Measurements from ENCODE around the gene OTX2.

OTX2 gene

GRCh38 chr14:56812364-56813141 lies 2.3 kb upstream of the OTX2 start:
- no peak for DNase-seq (ENCODE audit: low read depth)

GRCh38 chr14:56811593-56812363 lies 1.5 kb upstream of the OTX2 start:
- no peak for DNase-seq (ENCODE audit: low read depth)

DNA sequence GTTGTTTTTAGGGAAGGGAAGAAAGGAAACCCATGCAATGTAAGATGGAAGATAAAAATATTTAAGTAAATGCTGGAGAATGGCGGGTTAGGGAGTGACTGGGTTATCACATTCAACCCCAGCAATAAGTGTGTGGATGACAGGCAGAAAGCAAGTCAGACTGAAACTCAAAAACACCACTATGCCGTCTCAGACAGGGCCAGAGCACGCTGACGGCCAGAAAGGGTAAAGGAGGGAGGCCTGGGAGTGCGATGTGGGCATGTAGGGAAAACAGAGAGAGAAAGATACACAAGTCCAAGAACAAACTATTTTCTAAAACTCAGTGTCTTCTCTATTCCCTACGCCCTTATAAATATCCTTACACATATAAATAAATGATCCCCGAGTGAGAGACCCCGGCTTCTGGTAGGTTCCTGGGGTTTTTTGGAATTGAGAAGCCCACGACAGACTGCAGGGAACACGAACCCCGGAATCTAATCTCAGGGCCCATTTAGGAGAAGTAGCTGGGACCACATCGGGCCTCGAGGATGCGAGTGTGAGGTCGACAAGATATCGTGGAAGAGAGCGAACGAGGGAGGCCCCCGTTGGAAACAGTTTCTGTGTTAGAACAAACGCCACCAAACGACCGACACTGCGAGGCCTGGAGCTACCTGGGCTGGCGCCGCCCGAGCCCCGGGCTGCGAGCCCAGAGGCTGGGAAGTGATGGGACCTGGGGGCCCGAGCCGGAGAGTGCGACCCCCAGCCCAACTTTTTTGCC lies 735 bp upstream of the OTX2 start:
- no peak for DNase-seq (ENCODE audit: low read depth)

- no peak for DNase-seq (ENCODE audit: low read depth)
These were observed 771 bp downstream of the OTX2 start for GRCh38 chr14:56809270-56810146.

DNA sequence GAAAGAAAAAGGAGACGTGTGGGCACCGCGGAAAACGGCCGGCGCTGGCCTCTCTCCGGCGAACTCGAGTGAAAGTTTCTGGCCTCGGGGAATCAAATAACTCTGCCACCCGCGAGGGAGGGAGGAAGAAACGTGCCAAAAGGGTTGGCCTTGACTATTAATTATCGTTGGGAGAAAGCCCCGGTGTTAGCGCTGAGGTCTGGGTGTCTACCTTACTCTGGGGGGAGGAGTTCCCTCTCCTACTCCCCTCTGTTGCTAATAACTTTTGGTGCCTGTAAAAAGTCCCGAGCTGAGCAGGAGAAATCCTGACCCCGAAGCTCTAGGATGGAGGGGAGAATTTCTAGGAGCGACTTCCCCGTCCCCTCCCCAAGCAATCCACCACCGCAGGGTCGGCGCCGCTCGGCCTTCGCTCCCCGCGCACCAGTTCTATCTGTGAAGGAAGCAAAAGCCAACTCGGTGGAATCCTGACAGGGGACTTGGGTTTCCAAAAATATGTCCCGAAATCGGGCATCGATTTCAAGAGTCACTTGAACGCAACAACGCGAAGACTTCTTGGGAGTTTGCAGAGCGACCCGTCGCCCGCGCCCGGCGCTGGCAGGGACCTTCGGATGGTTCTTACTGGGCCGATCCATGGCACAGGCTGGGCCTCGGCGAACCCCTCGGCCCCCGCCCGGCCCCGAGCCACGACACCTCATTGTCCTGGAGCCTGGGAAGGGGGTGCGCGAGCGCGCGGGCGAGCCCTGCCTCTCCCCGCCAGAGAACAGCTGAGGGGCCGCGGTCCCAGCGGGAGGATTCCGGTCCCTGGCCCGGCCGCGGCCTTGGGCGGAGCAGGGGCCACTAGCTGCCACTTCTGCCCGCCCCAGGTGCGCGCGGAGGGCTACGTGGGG lies 1.7 kb downstream of the OTX2 start:
- no peak for DNase-seq (ENCODE audit: low read depth)

- no peak for DNase-seq (ENCODE audit: low read depth)
These were observed 2.2 kb downstream of the OTX2 start for GRCh38 chr14:56808110-56808382.

DNA sequence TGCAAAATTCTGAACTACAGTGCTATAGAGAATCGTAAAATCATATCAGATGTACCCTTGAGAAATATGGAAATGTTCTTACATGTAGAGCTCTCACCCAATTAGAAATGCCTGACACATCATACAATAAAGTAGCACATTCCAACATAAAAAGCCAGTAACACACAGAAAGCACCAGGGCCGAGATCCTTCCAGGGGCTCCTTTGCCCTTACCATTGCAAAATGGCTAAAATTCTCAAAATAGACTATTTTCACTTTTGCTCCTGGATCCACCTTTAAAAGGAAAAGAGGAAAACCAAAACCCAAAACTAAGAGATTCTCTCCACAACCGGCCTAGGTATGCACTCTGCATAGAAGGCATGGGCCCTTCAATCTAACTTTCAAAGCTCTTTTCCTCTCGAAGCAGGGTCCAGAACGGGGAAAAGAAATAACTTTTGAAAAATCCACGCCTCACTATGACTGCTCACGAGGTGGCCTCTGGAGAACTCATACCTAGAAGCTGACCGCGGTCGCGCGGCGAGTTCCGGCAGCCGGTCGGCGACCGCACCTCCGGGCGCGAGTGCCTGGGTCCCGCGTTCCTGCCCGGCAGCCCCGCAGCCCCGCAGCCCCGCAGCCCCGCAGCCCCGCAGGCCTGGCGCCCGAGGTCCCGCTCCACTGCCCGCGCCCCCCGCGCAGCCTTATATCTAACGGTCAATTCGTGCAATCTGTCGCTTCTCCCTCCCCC lies 2.7 kb downstream of the OTX2 start:
- no peak for DNase-seq (ENCODE audit: low read depth)

DNA sequence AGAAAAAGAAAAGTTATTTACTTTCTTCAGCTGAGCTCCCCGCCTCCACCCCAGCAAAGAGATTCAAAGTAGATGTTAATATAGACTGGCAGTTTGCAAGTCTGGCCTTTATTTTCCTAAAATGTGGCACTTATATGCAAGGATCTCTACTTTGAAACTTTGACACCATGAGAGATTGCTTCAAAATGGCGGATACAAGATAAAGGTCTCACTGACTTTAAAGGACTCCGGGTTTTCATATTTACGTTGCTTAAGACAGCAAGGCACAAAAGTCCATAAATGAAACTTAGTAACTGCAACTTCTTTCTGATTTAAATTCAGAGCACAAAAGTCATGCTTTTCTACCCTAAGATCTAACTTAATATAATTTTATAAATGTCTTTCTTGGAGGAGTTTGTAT lies 3.5 kb downstream of the OTX2 start:
- no peak for DNase-seq (ENCODE audit: low read depth)

- DNase-seq (ENCODE audit: low read depth) = no peak
These were observed 4.1 kb downstream of the OTX2 start for GRCh38 chr14:56805992-56806727.

- no peak for DNase-seq (ENCODE audit: low read depth)
These were observed 4.9 kb downstream of the OTX2 start for GRCh38 chr14:56805201-56805991.

DNA sequence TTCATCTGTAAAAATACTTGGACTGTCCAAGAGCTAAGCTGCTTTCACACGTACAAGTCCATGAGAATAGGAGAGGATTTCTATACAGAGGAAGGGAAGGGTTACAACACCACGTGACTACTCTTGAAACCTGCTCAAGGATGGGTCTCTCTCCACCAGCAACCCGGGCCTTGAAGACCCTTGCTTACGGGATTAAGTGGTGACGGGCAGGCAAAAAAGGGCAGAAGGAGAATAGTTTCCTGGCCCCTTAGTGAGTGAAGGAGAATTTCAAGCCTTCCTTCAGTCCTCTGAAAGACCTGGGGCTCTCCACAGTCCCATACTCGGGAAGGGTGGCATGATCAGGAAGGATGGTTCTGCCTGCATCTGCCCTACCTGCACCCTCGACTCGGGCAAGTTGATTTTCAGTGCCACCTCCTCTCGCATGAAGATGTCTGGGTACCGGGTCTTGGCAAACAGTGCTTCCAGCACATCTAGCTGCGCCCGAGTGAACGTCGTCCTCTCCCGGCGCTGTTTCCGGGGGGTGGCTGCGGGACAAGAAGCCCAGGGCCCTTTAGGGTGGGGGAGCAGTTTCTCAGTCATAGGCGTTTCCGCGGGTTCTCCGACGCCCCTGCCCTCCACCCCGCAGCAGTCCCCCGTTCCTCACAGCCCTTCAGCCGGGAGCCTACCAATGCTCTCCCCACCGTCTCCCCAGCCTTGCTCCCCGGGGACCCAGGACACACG lies 6.3 kb downstream of the OTX2 start:
- no peak for DNase-seq (ENCODE audit: low read depth)

DNA sequence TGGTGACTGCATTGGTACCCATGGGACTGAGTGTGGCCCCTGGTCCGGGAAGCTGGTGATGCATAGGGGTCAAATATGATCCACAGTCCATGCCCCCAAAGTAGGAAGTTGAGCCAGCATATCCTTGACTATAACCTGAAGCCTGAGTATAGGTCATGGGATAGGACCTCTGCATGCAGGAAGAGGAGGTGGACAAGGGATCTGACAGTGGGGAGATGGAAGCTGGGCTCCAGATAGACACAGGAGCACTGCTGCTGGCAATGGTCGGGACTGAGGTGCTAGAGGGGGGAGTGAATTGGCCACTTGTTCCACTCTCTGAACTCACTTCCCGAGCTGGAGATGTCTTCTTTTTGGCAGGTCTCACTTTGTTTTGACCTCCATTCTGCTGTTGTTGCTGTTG lies 8.4 kb downstream of the OTX2 start:
- no peak for DNase-seq (ENCODE audit: low read depth)

- DNase-seq (ENCODE audit: low read depth) = no peak
These were observed 11.0 kb downstream of the OTX2 start for GRCh38 chr14:56799343-56799645.

DNA sequence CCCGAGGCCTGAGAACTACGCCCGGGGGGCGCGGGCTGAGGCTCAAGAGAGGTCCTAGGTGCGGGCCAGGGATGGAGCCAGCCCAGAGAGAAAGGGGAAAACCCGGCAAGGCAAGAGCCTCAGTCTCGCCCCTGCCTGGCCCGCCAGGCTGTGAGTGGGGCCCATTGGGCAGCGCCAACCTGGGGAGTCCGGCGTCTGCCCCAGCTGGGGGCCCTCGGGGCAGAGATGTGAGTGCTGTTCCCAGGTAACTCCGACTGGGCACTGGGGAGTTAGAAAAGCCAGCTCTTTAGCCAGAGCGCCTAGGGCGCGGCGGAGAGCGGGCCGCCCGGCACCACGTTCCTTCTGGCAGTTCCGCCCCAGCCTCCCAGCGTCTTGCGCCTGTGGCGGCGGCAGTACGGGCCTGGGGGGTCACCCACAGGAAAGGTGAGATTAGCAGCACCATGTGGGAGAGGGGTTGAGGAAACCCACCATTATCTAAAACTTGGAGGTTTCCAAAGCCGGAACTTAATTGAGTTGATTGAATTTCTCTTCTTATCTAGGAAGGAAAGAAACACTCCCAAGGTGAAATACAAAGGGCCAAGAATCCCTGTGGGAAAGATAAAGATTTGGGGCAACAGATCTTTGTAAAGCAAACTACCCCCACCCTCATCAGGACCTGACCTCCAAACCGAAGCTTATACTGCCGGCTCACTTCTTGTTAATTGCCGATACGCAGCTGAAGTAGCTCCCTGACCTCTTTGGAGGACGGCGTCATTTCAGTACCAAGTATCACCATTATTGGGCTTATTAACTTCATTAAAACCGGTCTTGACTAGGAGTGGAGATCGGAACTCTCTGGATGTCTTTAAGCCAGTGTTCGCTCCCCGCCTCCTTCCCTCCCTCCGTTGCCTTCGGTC lies 11.6 kb downstream of the OTX2 start:
- no peak for DNase-seq (ENCODE audit: low read depth)

GRCh38 chr14:56797569-56798446 lies 12.5 kb downstream of the OTX2 start:
- no peak for DNase-seq (ENCODE audit: low read depth)

- no peak for DNase-seq (ENCODE audit: low read depth)
These were observed 13.2 kb downstream of the OTX2 start for GRCh38 chr14:56797003-56797568.

All from activated T-cell treated with anti-CD3 and anti-CD28 coated beads for 1 hour (primary cell).